Fibroblast of mammary gland (primary cell): ENCODE data around the gene OPTC.
"Not testable (repeated sequence)": the region's sequence is repeated elsewhere in the genome, so short reads cannot be mapped to it uniquely, and the experiment has no call there.

ENCODE experiments used
- DNase-seq: peaks from one replicate; pipeline ENCODE4 v3.0.0-alpha.2; 2010; ENCODE audit warnings: low read depth
- H3K4me3 ChIP-seq: 2 replicates; pipeline ENCODE4 v1.5.1; 2011; ENCODE audit warnings: low read depth, mild to moderate bottlenecking, low read length, moderate library complexity; ENCODE audit not compliant: control insufficient read depth
- CTCF ChIP-seq: conservative IDR thresholded peaks from 2 replicates; pipeline ENCODE4 v1.5.1; 2011; ENCODE audit warnings: low read depth, low read length, inconsistent platforms; ENCODE audit not compliant: control insufficient read depth, insufficient read depth

Gene OPTC

GRCh38 chr1:203465146-203465798, 28.7 kb upstream of the OPTC start:
- no peak for DNase-seq
- TF ChIP-seq CTCF, result no peak
- no peak overlapping the region for H3K4me3 ChIP-seq

GRCh38 chr1:203465948-203466347, 28.0 kb upstream of the OPTC start:
- TF ChIP-seq CTCF, result no peak
- DNase-seq, result no peak
- no peak overlapping the region for H3K4me3 ChIP-seq

GRCh38 chr1:203466906-203467549, 26.9 kb upstream of the OPTC start:
- not testable (repeated sequence) for H3K4me3 ChIP-seq, DNase-seq

- peak; percentile 36 for DNase-seq
- TF ChIP-seq CTCF, result no peak
- no peak overlapping the region for H3K4me3 ChIP-seq
Measured at GRCh38 chr1:203467550-203467921, 26.4 kb upstream of the OPTC start.

GRCh38 chr1:203468326-203468725, 25.6 kb upstream of the OPTC start:
- H3K4me3 ChIP-seq, result no peak overlapping the region
- TF ChIP-seq CTCF, result no peak
- no peak for DNase-seq

GRCh38 chr1:203470240-203470639, 23.7 kb upstream of the OPTC start:
- H3K4me3 ChIP-seq, result no peak overlapping the region
- TF ChIP-seq CTCF, result no peak
- no peak for DNase-seq

- DNase-seq, result no peak
- TF ChIP-seq CTCF, result no peak
- H3K4me3 ChIP-seq, result no peak overlapping the region
Measured at GRCh38 chr1:203471841-203472240, 22.1 kb upstream of the OPTC start.
